DMS53 (cell line): ENCODE data around the gene HDGFL3.
"Not testable (repeated sequence)": the region's sequence is repeated elsewhere in the genome, so short reads cannot be mapped to it uniquely, and the experiment has no call there.

ENCODE experiments used
- DNase-seq: peaks from one replicate; lab custom pipeline; 2025; lab: John Stamatoyannopoulos, UW

Gene HDGFL3

GRCh38 chr15:83207660-83208366 lies at the start of gene HDGFL3:
HDGFL3 (minus strand) TSS chr15:83207823; CDS start chr15:83207414, 409 bp downstream.
- DNase-seq, result peak; percentile 79

GRCh38 chr15:83250781-83251180 lies 43.2 kb upstream of the HDGFL3 start:
- DNase-seq, result no peak

- DNase-seq, result no peak
Measured at GRCh38 chr15:83249030-83249343, 41.4 kb upstream of the HDGFL3 start.

- DNase-seq, result peak; percentile 73
Measured at GRCh38 chr15:83248151-83249029, 40.8 kb upstream of the HDGFL3 start.

- DNase-seq, result peak; percentile 18
Measured at GRCh38 chr15:83243634-83244033, 36.0 kb upstream of the HDGFL3 start.

- DNase-seq, result peak; percentile 11
Measured at GRCh38 chr15:83230242-83230641, 22.6 kb upstream of the HDGFL3 start.

- no peak for DNase-seq
Measured at GRCh38 chr15:83225449-83225848, 17.8 kb upstream of the HDGFL3 start.

- DNase-seq, result not testable (repeated sequence)
Measured at GRCh38 chr15:83221781-83222180, 14.2 kb upstream of the HDGFL3 start.

GRCh38 chr15:83219026-83219425 lies 11.4 kb upstream of the HDGFL3 start:
- no peak for DNase-seq

- no peak for DNase-seq
Measured at GRCh38 chr15:83215306-83215705, 7.7 kb upstream of the HDGFL3 start.

- peak; percentile 82 for DNase-seq
Measured at GRCh38 chr15:83210619-83211018, 3.0 kb upstream of the HDGFL3 start.

- no peak for DNase-seq
Measured at GRCh38 chr15:83209333-83209732, 1.7 kb upstream of the HDGFL3 start.

- DNase-seq, result peak; percentile 64
Measured at GRCh38 chr15:83208367-83208661, 691 bp upstream of the HDGFL3 start.

- DNase-seq, result peak; percentile 71
Measured at GRCh38 chr15:83207009-83207659, 489 bp downstream of the HDGFL3 start.

GRCh38 chr15:83206526-83207008 lies 1.1 kb downstream of the HDGFL3 start:
- DNase-seq, result peak; percentile 56

GRCh38 chr15:83205725-83206324 lies 1.8 kb downstream of the HDGFL3 start:
- peak; percentile 21 for DNase-seq

- no peak for DNase-seq
Measured at GRCh38 chr15:83204697-83205096, 2.9 kb downstream of the HDGFL3 start.

GRCh38 chr15:83203543-83203942 lies 4.1 kb downstream of the HDGFL3 start:
- no peak for DNase-seq

- DNase-seq, result no peak
Measured at GRCh38 chr15:83200589-83200988, 7.0 kb downstream of the HDGFL3 start.

GRCh38 chr15:83200162-83200561 lies 7.5 kb downstream of the HDGFL3 start:
- no peak for DNase-seq

GRCh38 chr15:83199288-83199687 lies 8.3 kb downstream of the HDGFL3 start:
- no peak for DNase-seq

GRCh38 chr15:83198476-83198875 lies 9.1 kb downstream of the HDGFL3 start:
- no peak for DNase-seq
